Stimulated activated naive B cell treated with anti-CD40 and anti-IgM and Interleukin-4, amounts not matched to agents 10 μg/mL and 1 μg/mL and 100 μg/mL, for 72 hours (primary cell): Measurements from ENCODE around the gene SLC9C2.
"Not testable (repeated sequence)": the region's sequence is repeated elsewhere in the genome, so short reads cannot be mapped to it uniquely, and the experiment has no call there.

Source experiments
- ATAC-seq, 2 donors: fragments of 150-1000 bp; cut with Tn5 transposase; replicated peaks; 2 replicates each; pipeline ENCODE4 v1.10.0; 2021; ENCODE audit warnings: moderate library complexity in 1 of 2
- DNase-seq: peaks from one replicate; pipeline ENCODE4 v3.0.0; 2021
- H3K27ac Mint-ChIP-seq: one replicate; pipeline ENCODE4 v1.8.0; 2022; ENCODE audit warnings: mild to moderate bottlenecking, mixed read lengths
- H3K27me3 Mint-ChIP-seq, 2 donors: one replicate each; pipeline ENCODE4 v1.8.0; 2022; ENCODE audit warnings: mixed read lengths in 2 of 2
- H3K36me3 Mint-ChIP-seq, 2 donors: one replicate each; pipeline ENCODE4 v1.8.0; 2022; ENCODE audit warnings: mixed read lengths in 2 of 2, mild to moderate bottlenecking in 1 of 2
- H3K4me1 Mint-ChIP-seq, 2 donors: one replicate each; pipeline ENCODE4 v1.8.0; 2022; ENCODE audit warnings: mixed read lengths in 2 of 2, mild to moderate bottlenecking in 1 of 2
- H3K4me3 Mint-ChIP-seq, 2 donors: one replicate each; pipeline ENCODE4 v1.8.0; 2022; ENCODE audit warnings: mild to moderate bottlenecking in 2 of 2, mixed read lengths in 2 of 2, moderate library complexity in 1 of 2
- H3K9me3 Mint-ChIP-seq, 2 donors: one replicate each; pipeline ENCODE4 v1.8.0; 2022; ENCODE audit warnings: mixed read lengths in 2 of 2, mild to moderate bottlenecking in 1 of 2

SLC9C2 gene

DNA sequence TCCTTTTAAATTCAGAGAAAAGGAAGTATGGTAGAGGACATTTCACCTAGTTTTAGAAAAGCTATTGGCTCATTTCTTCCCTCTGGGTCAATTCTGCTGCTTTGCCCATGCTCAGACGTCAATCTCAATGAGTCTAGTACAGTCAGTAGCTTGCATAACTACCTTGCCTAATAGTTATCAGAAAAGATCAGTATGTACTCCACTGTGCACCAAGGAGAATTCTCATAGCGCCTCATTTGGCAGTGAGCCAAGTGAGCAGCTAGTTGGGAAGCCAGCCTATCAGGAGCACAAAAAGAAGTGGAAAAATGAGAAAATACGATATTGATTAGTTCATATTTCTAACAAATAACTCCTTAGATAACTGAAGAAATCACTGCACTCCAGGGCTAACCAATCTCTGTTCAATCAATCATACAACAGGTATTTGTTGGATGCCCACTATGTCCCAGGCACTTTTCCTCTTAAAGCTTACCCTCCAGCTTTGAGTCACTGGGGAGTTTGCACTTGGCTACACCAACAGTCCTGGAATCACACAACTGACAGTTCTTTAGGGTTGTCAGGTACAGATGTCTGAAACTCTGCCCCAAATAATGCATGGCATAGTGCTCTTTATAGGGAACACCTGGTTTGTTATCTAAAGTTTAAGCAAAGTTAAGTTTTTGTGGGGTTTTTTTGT is 75.6 kb downstream of the SLC9C2 start:
- DNase-seq (no peak), ATAC-seq (no peak)
- Mint-ChIP-seq H3K9me3 (no peaks in the 10 kb centered on the region), H3K27me3 (no peaks in the 10 kb centered on the region), H3K27ac (no peak overlapping the region), H3K4me3 (no peak overlapping the region), H3K4me1 (no peaks in the 10 kb centered on the region), H3K36me3 (no peaks in the 10 kb centered on the region)

DNA sequence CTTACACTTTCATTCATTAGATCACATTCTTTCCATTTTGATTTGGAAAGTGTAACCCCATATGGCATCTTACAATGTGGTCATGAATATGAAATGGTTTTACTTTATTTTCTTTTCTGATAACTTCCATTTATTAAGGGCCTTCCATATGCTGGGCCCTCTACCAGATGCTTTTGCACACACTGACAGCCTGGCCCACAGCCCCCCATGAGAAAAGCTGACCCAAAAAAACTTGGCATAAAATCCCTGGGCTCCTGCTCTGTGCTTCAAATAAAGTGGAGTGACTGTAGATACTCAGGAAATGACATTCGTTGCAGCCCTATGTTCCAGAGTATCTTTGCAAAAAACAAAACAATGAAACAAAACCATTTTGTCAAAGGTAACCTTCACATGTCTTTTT is 76.9 kb downstream of the SLC9C2 start:
- H3K27me3 Mint-ChIP-seq = no peaks in the 10 kb centered on the region
- no peaks in the 10 kb centered on the region for H3K9me3 Mint-ChIP-seq
- ATAC-seq (no peak), DNase-seq (no peak)
- no peaks in the 10 kb centered on the region for H3K4me1 Mint-ChIP-seq
- no peaks in the 10 kb centered on the region for H3K36me3 Mint-ChIP-seq
- no peak overlapping the region for H3K27ac Mint-ChIP-seq
- no peak overlapping the region for H3K4me3 Mint-ChIP-seq

DNA sequence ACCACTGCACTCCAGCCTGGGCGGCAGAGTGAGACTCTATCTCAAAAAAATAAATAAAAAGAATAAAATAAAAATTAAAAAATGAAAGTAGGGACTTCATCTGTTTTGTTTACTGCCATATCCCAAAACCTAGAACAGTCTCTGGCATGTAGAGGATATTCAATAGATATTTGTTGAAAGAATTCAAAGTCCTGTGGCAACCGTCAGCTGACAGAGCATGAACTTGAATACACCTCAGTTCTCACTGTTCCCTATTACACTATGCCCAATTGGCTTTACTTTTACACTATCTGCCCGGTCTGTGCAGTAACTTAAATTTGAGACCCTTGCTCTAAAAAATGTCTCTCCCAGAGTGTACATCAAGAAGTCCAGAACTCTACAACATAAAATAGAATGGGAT is 79.5 kb downstream of the SLC9C2 start:
- DNase-seq (no peak), ATAC-seq (no peak)
- Mint-ChIP-seq H3K9me3 (no peaks in the 10 kb centered on the region), H3K27me3 (no peaks in the 10 kb centered on the region), H3K27ac (no peak overlapping the region), H3K36me3 (no peaks in the 10 kb centered on the region), H3K4me3 (no peak overlapping the region), H3K4me1 (peaks cover 0 to 3% of the 10 kb centered on the region in 2 donors)

DNA sequence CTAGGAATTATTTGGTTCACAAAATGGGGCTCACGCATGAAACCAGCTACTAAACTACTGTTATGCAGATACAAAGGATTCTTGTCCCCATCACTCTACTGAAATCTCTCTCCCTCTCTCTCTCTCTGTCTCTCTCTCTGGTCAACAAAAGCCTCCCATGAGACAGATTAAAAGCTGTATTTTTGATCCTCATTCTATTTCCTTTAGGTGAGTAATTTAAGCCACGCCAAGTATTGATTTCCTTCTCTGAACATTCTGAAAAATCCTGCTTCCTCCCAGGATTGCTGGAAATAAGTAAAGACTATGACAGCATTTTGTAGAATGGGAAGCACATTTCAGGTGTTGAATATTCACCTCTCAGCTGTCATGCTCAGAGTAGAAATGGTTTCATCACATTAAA is 82.1 kb downstream of the SLC9C2 start:
- no peak overlapping the region for H3K4me3 Mint-ChIP-seq
- DNase-seq = no peak
- no peak overlapping the region for H3K27ac Mint-ChIP-seq
- no peaks in the 10 kb centered on the region for H3K36me3 Mint-ChIP-seq
- H3K9me3 Mint-ChIP-seq = no peaks in the 10 kb centered on the region
- H3K27me3 Mint-ChIP-seq = peaks cover under 1% of the 10 kb centered on the region in 2 donors
- H3K4me1 Mint-ChIP-seq = peaks cover 0 to 5% of the 10 kb centered on the region in 2 donors
- no peak for ATAC-seq

DNA sequence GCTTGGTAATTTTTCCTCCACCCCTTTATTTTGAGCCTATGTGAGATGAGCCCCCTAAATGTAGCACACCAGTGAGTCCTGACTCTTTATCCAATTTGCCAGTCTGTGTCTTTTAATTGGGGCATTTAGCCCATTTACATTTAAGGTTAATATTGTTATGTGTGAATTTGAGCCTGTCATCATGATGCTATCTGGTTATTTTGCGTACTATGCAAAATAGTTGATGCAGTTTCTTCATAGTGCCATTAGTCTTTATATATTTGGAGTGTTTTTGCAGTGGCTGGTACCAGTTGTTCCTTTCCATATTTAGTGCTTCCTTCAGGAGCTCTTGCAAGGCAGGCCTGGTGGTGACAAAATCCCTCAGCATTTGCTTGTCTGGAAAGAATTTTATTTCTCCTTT is 88.4 kb downstream of the SLC9C2 start:
- not testable (repeated sequence) for H3K27ac Mint-ChIP-seq, H3K9me3 Mint-ChIP-seq, H3K4me3 Mint-ChIP-seq, DNase-seq, ATAC-seq, H3K4me1 Mint-ChIP-seq, H3K36me3 Mint-ChIP-seq
- H3K27me3 Mint-ChIP-seq = peaks cover 10% of the 10 kb centered on the region in 2 donors

DNA sequence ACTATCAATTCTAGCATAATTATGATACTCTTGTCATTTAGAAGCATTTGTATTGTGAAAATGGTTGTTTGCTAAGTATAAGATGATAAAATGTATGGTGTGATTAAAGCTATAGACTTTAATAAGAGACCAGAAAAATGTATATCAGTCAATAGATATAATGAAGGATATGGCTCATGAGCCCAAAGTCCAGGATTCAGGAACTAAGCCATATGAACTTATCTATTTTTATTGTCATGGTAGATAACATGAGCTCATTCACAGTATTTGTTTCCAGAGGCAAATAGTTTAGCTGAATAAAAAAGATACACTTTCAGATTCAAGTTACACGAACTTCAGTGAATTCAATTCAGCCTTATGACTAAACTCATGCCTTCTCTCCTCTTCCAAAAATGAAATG is 93.1 kb downstream of the SLC9C2 start:
- H3K36me3 Mint-ChIP-seq = no peaks in the 10 kb centered on the region
- no peak overlapping the region for H3K27ac Mint-ChIP-seq
- no peak overlapping the region for H3K4me3 Mint-ChIP-seq

DNA sequence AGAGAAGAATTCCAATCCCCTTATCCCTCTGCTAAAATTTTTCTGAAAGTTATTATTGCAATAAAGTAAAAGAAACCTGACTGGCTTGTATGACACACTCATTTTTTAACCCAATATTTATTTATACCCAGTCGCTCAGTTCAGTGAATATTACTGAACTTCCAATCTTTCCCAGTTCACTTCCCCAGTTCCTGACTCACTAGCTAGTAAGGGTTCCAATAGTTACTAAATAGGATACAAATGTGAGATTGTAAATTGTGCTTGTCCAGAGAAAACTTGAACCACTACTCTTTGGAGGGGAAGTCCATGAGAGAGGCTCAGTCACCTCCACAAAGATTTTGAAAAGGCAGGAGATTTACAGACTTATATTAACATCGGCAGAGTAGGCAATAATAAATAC is 94.3 kb downstream of the SLC9C2 start:
- DNase-seq (no peak), ATAC-seq (no peak)
- Mint-ChIP-seq H3K9me3 (peaks cover 0 to under 1% of the 10 kb centered on the region in 2 donors), H3K4me3 (no peak overlapping the region), H3K36me3 (no peaks in the 10 kb centered on the region), H3K27me3 (peaks cover 4 to 7% of the 10 kb centered on the region in 2 donors), H3K4me1 (no peaks in the 10 kb centered on the region), H3K27ac (no peak overlapping the region)

More for the DNA sequence above, 93.1 kb downstream of the SLC9C2 start:
- DNase-seq = no peak
- no peak for ATAC-seq
- Mint-ChIP-seq H3K27me3 (peaks cover 3 to 5% of the 10 kb centered on the region in 2 donors), H3K9me3 (peaks cover 0 to 7% of the 10 kb centered on the region in 2 donors), H3K4me1 (no peaks in the 10 kb centered on the region)

DNA sequence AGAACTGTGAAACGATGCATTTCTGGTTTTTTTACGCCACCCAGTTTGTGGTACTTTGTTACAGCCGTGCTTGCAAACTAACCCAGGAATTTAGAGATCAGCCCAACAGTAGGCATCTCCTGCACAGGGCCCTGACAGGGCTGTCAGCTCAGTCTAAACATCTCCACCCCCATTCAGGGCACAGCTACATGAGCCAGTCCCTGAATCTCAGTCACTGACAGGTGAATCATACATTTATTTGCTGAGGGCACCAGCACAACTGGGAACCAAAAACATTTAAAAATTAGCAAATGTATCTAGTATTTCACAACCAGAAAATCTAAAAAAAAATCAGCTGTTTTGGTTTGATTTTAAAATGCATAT is 95.0 kb downstream of the SLC9C2 start:
- ATAC-seq (no peak), DNase-seq (no peak)
- Mint-ChIP-seq H3K9me3 (no peaks in the 10 kb centered on the region), H3K4me3 (no peak overlapping the region), H3K27me3 (peaks cover 4 to 7% of the 10 kb centered on the region in 2 donors), H3K27ac (no peak overlapping the region), H3K4me1 (no peaks in the 10 kb centered on the region), H3K36me3 (no peaks in the 10 kb centered on the region)

DNA sequence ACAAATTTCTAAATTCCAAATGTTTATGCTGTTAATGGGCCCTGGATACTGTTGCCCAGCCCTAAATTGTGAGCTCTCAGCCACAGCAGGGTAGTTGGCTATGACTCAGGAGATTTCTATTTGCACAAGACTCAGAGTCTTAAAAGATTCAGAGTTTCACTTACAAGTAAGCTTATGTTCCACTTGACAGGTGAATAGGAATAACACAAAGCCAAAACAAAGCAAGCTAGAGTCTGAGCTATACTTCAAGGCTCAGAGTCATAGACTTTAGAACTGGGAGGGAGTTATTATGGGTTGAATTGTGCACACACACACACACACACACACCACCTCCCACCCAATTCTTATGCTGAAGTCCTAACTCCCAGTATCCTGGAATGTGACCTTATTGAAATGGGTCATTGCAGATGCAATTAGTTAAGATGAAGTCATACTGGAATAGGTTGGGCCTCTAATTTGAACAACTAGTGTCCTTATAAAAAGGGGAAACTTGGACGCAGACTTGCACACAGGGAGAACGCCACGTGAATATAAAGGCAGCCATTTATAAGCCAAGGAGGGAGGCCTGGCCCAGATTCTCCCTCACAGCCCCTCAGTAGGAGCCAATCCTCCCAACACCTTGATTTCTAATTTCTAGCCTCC is 95.5 kb downstream of the SLC9C2 start:
- no peak for DNase-seq
- Mint-ChIP-seq H3K36me3 (no peaks in the 10 kb centered on the region), H3K27ac (no peak overlapping the region), H3K9me3 (no peaks in the 10 kb centered on the region), H3K4me3 (no peak overlapping the region), H3K27me3 (peaks cover 4 to 7% of the 10 kb centered on the region in 2 donors), H3K4me1 (no peaks in the 10 kb centered on the region)
- no peak for ATAC-seq

DNA sequence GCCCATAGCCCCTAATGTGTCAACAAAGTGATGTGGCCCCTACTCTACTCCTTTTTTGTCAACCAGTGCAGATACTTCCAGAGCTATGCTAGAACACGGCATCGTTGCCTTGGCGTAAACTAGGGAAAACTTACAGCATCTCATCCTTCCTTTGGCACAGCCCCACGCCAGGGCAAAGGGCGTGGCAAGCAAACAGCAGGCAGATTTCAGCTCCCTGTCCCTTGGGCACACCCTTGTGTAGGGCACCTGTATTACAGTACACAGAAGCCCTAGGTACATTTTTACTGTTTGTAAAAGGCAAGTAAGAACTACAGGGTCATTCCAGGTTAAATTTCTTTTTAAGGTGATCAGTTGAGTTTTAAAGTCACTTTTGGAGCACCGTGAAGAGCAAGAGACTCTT is 96.4 kb downstream of the SLC9C2 start:
- H3K27me3 Mint-ChIP-seq = peaks cover 4 to 7% of the 10 kb centered on the region in 2 donors
- no peaks in the 10 kb centered on the region for H3K4me1 Mint-ChIP-seq
- H3K36me3 Mint-ChIP-seq = no peaks in the 10 kb centered on the region
- DNase-seq (no peak), ATAC-seq (no peak)
- no peaks in the 10 kb centered on the region for H3K9me3 Mint-ChIP-seq
- H3K4me3 Mint-ChIP-seq = no peak overlapping the region
- H3K27ac Mint-ChIP-seq = no peak overlapping the region

DNA sequence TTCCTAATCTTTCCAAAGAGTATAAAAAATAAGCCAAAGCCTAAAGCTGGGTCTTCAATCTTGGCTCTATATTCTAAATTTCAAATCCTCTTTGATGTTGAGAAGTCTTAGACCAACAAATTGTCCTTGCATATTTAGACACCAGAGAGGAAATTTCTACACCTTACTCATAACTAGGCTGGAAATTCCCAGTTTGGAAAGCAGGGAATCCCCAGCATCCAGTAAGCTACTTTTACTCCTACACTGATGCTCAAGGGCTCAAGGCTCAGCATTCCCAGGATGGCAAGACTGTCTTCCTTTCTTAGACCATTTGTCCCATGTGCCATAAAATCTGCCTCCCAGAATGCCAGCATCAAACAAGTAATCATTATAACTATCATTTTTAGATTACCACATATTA is 97.5 kb downstream of the SLC9C2 start:
- Mint-ChIP-seq H3K36me3 (no peaks in the 10 kb centered on the region), H3K9me3 (no peaks in the 10 kb centered on the region), H3K27me3 (peaks cover 4 to 7% of the 10 kb centered on the region in 2 donors), H3K27ac (no peak overlapping the region), H3K4me1 (no peaks in the 10 kb centered on the region), H3K4me3 (no peak overlapping the region)
- no peak for ATAC-seq
- DNase-seq = no peak

DNA sequence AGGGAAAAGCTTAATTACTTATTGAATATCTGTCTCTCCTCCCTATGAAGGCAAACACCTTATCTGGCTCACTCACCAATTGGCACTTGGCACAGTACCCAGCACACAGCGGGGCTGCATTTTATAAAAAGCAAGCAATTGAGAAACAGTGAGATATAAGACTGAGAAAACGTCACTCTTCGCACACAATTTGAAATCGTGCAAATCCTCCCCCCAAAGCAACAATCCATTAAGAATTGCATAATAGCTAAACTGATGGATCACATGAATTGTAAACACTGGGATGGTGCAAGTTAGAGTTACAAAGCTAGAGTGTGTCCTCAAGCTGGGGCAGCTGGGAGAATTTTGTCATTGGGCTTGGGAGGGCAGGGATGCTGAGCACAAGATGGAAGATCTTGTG is 98.6 kb downstream of the SLC9C2 start:
- no peak for ATAC-seq
- Mint-ChIP-seq H3K27me3 (peaks cover 4 to 7% of the 10 kb centered on the region in 2 donors), H3K4me1 (no peaks in the 10 kb centered on the region), H3K4me3 (no peak overlapping the region), H3K27ac (no peak overlapping the region), H3K9me3 (no peaks in the 10 kb centered on the region), H3K36me3 (peaks cover 0 to 2% of the 10 kb centered on the region in 2 donors)
- no peak for DNase-seq

DNA sequence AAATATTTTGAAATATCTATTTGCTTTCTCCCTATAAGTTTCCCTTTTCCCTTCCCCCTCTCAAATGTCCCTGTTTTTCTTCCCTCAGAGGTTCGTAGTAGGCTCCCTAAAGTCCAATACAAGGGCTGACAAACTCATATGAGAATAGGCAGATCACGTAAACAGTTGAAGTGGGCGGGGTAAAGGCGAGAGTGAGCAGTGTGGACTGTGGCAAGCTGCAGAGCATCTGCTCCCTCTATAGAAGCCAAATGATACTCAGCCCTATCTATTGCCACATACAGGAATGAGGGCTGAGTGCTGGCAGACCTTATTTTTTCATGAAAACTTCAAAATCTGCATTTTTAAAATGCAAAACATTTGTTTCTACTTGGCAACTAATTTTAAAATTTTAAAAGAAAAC is 99.5 kb downstream of the SLC9C2 start:
- DNase-seq (no peak), ATAC-seq (no peak)
- Mint-ChIP-seq H3K9me3 (no peaks in the 10 kb centered on the region), H3K36me3 (peaks cover 0 to 2% of the 10 kb centered on the region in 2 donors), H3K4me3 (no peak overlapping the region), H3K27ac (no peak overlapping the region), H3K4me1 (no peaks in the 10 kb centered on the region), H3K27me3 (peaks cover 4 to 7% of the 10 kb centered on the region in 2 donors)

DNA sequence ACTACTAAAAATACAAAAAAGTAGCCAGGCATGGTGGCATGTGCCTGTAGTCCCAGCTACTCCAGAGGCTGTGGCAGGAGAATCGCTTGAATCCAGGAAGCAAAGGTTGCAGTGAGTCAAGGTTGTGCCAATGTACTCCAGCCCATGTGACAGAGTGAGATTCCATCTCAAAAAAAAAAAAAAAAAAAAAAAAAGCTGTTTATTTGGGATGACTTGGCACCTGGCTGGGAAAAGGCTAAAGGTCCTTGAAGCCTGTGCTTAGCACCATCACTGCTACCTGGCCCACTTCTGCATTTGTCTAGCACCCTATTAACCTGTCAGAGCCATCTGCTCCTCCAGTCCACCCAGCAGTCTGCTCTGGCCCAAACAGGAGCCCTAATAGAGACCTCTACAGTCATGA is 100.8 kb downstream of the SLC9C2 start:
- DNase-seq (no peak), ATAC-seq (no peak)
- Mint-ChIP-seq H3K9me3 (no peaks in the 10 kb centered on the region), H3K27me3 (peaks cover 4 to 7% of the 10 kb centered on the region in 2 donors), H3K4me3 (no peak overlapping the region), H3K27ac (no peak overlapping the region), H3K4me1 (no peaks in the 10 kb centered on the region), H3K36me3 (peaks cover 0 to 2% of the 10 kb centered on the region in 2 donors)

DNA sequence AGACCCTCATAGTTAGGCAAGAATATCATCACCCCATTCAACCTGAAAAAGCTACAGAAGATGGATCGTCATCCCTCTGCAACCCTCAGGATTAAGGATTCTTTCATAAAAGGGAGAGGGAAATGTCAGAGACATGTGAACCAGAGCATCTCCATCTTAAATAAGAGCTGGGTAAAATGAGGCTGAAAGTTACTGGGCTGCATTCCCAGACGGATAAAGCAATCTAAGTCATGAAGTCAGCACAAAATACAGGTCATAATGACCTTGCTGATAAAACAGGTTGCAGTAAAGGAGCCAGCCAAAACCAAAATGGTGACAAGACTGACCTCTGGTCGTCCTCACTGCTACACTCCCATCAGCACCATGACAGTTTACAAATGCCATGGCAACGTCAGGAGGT is 103.1 kb downstream of the SLC9C2 start:
- no peak overlapping the region for H3K4me3 Mint-ChIP-seq
- no peak overlapping the region for H3K27ac Mint-ChIP-seq
- no peaks in the 10 kb centered on the region for H3K4me1 Mint-ChIP-seq
- DNase-seq = no peak
- no peak for ATAC-seq
- peaks cover 0 to 2% of the 10 kb centered on the region in 2 donors for H3K36me3 Mint-ChIP-seq
- peaks cover under 1 to 2% of the 10 kb centered on the region in 2 donors for H3K27me3 Mint-ChIP-seq
- H3K9me3 Mint-ChIP-seq = no peaks in the 10 kb centered on the region
